Measurements from ENCODE around the gene FMNL2.

The FMNL2 gene

DNA sequence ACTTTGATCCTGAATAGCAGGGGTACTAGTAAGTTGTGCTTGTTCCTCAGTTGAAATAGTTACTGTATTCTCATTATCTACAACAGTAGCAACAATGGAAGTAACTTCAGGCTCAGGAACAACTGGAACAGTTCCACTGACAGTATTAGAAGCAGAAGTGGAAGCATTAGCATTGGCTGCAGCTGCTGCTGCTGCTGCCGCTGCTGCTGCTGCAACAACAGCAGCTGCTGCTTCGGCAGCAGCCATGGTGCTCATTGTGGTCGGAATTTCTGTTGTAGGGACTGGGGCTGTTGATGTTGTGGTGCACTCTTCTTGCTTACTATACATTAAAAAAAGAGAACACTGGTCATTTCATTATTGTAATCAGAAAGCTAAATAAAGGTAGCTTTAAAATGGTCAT, 341.5 kb downstream of the FMNL2 start:
- no peak for DNase-seq

DNA sequence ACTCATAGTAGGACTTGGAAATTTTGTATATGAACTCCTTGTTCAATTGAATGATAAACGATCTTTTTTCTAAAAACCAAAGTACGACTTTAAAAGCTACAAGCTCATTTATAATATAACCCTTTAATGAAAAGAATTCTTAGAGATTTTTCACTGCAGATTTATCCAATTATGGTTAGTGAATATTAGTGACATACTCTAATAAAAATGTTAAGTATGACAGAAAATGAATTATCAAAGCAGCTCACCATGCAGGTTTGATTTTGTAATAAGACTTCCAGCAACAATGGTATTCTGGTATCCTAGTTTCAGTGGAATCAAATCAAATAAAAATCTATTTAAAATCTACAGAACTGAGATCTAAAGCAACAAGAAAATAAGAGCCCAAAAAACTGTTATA, 343.8 kb downstream of the FMNL2 start:
- DNase-seq, result no peak

DNA sequence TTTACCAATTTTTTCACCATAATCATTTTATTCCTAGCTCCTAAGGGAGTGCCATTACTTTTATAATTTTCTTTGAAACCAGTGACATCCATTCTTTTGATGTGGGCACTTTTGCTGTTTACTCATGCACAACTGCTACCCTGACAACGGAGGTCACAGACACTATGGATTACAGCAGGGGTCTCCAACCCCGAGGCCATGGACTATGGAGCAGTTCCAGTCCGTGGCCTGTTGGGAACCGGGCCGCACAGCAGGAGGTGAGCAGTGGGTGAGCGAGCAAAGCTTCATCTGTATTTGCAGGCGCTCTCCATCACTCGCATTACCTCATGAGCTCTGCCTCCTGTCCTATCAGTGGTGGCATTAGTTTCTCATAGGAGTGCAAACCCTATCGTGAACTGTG, 347.7 kb downstream of the FMNL2 start:
- no peak for DNase-seq

DNA sequence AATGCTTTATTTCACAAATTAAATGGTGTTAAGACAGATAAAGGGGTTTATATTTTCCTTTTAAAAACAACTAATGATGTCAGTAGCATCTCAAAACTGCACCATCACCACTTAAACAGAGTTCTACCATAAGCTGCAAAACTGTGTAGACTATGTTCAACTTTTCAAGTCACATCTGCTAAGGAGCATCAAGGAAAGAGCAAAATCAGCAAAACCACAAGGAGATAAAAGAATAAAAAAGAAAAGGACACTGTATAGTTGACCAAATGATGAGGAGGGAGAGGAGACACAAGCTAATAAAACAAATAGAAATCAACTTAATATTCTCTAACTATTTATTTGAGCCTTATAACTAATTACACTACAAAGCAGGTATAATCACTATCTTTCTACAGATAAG, 348.4 kb downstream of the FMNL2 start:
- no peak for DNase-seq

DNA sequence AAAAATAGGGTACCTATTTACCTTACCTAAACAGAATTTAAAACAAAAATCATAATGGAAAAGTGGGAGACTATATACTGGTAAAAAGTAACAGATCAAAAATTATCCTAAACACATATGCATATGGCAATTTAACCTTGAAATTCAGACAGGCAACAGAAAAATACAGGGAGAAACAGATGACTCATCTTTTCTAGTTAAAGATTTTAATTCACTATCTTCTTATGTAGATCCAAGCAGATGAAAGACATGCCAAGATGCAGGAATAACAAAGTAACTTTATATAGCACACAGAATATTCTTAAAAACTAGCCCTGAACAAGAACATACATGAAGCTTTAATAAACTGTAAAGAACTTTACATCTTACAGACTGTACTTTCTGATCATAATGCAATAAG, 351.3 kb downstream of the FMNL2 start:
- no peak for DNase-seq

DNA sequence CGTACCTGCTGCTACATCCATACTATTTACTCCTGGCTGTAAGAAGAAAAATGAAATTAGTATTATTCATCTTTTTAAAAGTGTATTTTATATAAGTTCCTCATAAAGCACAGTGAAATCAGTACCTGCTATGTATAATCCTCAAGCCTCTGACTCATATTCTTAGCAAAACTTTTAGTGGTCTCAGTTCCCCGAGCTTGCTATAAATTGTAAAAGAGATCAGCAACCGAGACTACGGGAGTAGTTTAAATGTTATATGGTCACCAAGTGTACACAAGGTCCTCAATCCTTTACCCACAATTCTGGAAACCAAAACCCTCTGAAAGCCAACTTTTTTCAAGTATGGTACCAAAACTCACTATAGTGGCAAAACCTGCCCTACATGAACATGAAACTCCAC, 358.1 kb downstream of the FMNL2 start:
- no peak for DNase-seq

DNA sequence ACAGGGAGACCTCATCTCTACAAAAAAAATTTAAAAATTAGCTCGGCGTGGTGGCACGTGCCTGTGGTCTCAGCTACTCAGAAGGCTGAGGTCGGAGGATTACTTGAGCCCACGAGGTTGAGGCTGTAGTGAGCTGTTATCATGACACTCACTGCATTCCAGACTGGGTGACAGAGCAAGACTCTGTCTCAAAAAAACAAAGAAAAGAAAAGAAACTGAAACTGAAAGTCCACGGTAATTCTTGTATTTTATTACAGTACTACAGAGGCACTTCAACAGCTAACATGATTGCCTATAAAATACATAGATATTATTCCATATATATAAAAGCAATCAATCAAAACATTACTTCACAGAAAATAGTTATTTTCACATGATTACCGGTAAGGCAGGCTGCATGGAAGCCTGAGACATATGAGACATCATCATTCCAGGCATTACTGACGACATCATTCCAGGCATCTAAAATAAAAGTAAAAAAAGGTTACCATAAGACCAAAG, 359.2 kb downstream of the FMNL2 start:
- DNase-seq, result peak; percentile 12

DNA sequence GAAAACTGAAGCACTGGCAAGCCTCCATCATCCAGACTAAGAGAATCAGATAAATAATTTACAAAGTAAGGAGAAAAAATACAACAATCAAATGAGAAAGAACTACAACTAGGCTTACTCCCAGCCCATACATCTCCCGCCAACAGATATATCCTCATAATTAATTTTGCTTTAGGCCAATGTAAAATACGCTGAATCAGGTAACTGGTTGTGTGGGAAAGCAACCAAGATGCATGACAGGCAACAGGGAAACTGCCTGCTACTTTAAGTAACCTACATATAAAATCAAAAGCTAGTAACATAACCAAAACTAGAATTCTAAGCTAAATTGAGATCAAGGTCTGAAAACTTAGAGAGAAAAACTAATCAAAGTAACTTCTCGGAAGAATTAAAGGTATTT, 360.8 kb downstream of the FMNL2 start:
- no peak for DNase-seq

DNA sequence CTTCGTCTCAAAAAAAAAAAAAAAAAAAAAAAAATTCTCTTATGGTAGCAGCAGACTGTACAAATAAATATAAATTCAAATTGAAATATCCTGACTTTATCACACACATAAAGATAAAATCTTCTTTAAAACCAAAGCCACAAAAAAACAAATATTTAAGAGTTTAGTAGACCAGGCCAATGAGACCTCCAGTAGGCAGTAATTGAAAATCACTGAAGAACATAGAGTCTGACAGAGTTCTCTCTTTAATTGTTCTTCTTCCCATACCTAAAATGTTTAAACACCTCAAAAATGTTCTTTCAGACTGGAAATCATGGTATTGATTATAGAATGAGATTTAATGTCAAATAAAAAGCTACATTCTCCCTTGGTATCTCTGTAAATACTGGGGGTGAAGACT, 361.5 kb downstream of the FMNL2 start:
- DNase-seq, result no peak

All from activated CD4-positive, alpha-beta T cell treated with anti-CD3 and anti-CD28 coated beads, Interleukin-2, amount 50 U/mL, for 1 hour (primary cell).